Nephron (organoid): ENCODE data around the gene ABCC1.

Experiments used
- H3K27ac Mint-ChIP-seq, 3 experiments: 2 replicates each; pipeline ENCODE4 v1.8.0; 2020; ENCODE audit warnings: mixed read lengths in 3 of 3, mild to moderate bottlenecking in 2 of 3, moderate library complexity in 1 of 3
- H3K27me3 Mint-ChIP-seq: 2 replicates; pipeline ENCODE4 v1.8.0; 2021; ENCODE audit warnings: low read depth, mild to moderate bottlenecking, moderate library complexity, mixed read lengths
- H3K36me3 Mint-ChIP-seq: 2 replicates; pipeline ENCODE4 v1.8.0; 2020; ENCODE audit warnings: low read depth, mixed read lengths
- H3K4me1 Mint-ChIP-seq: 2 replicates; pipeline ENCODE4 v1.8.0; 2020; ENCODE audit warnings: mixed read lengths
- H3K4me3 Mint-ChIP-seq, 3 experiments: 2 replicates each; pipeline ENCODE4 v1.8.0; 2020; ENCODE audit warnings: mild to moderate bottlenecking in 3 of 3, mixed read lengths in 3 of 3, moderate library complexity in 2 of 3
- H3K9me3 Mint-ChIP-seq: 2 replicates; pipeline ENCODE4 v1.8.0; 2020; ENCODE audit warnings: mixed read lengths
- CTCF ChIP-seq, 3 experiments: fragments of 200-600 bp; sonication (generic); IDR thresholded peaks; one replicate each; pipeline ENCODE4 v1.5.0; 2021; ENCODE audit warnings: antibody characterized with exemption in 3 of 3; ENCODE audit not compliant: unreplicated experiment in 3 of 3

Gene ABCC1

GRCh38 chr16:15996432-15997109 is 47.2 kb downstream of the ABCC1 start:
- no peak for TF ChIP-seq CTCF (IDR thresholded peaks at IDR 0.05; ENCODE audit: unreplicated experiment in 3 of 3)
- no peaks in the 10 kb centered on the region for H3K9me3 Mint-ChIP-seq
- H3K27ac Mint-ChIP-seq = peak overlapping the region in 2 of 3 experiments; percentile 23 to 75
- H3K36me3 Mint-ChIP-seq = peaks cover 7% of the 10 kb centered on the region
- H3K4me1 Mint-ChIP-seq = peaks cover 24% of the 10 kb centered on the region
- H3K27me3 Mint-ChIP-seq = peaks cover 1% of the 10 kb centered on the region
- no peak overlapping the region for H3K4me3 Mint-ChIP-seq

DNA sequence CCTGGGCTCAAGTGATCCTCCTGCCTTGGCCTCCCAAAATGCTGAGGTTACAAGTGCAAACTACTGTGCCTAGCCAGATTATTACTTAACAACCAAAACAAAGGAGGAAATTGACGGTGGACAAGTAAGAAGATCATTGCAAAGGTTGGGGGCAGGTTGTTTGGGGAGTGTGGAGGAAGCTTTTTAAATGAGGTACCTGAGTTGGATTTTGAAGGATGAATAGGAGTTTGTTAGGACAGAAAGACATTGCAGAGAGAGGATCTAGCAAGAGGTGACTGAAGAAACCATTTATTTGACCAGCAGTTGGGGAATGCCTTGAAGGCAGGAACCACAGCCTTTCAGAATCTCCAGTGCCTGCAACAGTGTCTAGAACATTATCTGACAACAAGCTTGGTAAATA is 51.3 kb downstream of the ABCC1 start:
- H3K4me3 Mint-ChIP-seq = no peak overlapping the region
- H3K4me1 Mint-ChIP-seq = peaks cover 27% of the 10 kb centered on the region
- H3K27ac Mint-ChIP-seq = no peak overlapping the region
- no peaks in the 10 kb centered on the region for H3K9me3 Mint-ChIP-seq
- TF ChIP-seq CTCF (IDR thresholded peaks at IDR 0.05; ENCODE audit: unreplicated experiment in 3 of 3) = no peak
- H3K27me3 Mint-ChIP-seq = no peaks in the 10 kb centered on the region
- H3K36me3 Mint-ChIP-seq = no peaks in the 10 kb centered on the region

GRCh38 chr16:16001596-16002255 is 52.3 kb downstream of the ABCC1 start:
- H3K4me1 Mint-ChIP-seq = peaks cover 22% of the 10 kb centered on the region
- H3K36me3 Mint-ChIP-seq = peaks cover 2% of the 10 kb centered on the region
- H3K27ac Mint-ChIP-seq = no peak overlapping the region
- no peak for TF ChIP-seq CTCF (IDR thresholded peaks at IDR 0.05; ENCODE audit: unreplicated experiment in 3 of 3)
- no peaks in the 10 kb centered on the region for H3K9me3 Mint-ChIP-seq
- H3K4me3 Mint-ChIP-seq = no peak overlapping the region
- H3K27me3 Mint-ChIP-seq = no peaks in the 10 kb centered on the region

- Mint-ChIP-seq H3K4me1 (peaks cover 19% of the 10 kb centered on the region), H3K27me3 (no peaks in the 10 kb centered on the region), H3K36me3 (peaks cover 5% of the 10 kb centered on the region), H3K4me3 (no peak overlapping the region), H3K9me3 (no peaks in the 10 kb centered on the region), H3K27ac (peak overlapping the region; percentile 2 to 57 (median 46))
- no peak for TF ChIP-seq CTCF (IDR thresholded peaks at IDR 0.05; ENCODE audit: unreplicated experiment in 3 of 3)
Observed at GRCh38 chr16:16003719-16004313, 54.4 kb downstream of the ABCC1 start.

- peak overlapping the region; percentile 2 to 57 (median 46) for H3K27ac Mint-ChIP-seq
- H3K4me1 Mint-ChIP-seq = peaks cover 18% of the 10 kb centered on the region
- no peak for TF ChIP-seq CTCF (IDR thresholded peaks at IDR 0.05; ENCODE audit: unreplicated experiment in 3 of 3)
- H3K9me3 Mint-ChIP-seq = no peaks in the 10 kb centered on the region
- no peak overlapping the region for H3K4me3 Mint-ChIP-seq
- H3K27me3 Mint-ChIP-seq = no peaks in the 10 kb centered on the region
- H3K36me3 Mint-ChIP-seq = peaks cover 9% of the 10 kb centered on the region
Observed at GRCh38 chr16:16004314-16004749, 54.9 kb downstream of the ABCC1 start.
